B cell (primary cell): Measurements from ENCODE around the gene PAN2.

ENCODE experiments used
- EZH2 ChIP-seq: IDR thresholded peaks from 2 replicates; pipeline ENCODE4 v1.6.1; 2012; ENCODE audit warnings: borderline replicate concordance, low read depth, mild to moderate bottlenecking, moderate library complexity, low read length; ENCODE audit not compliant: insufficient read depth, poor library complexity, severe bottlenecking
- TF ChIP-seq, protein P1 (sequence below): fragments of 200-600 bp; IDR thresholded peaks from one replicate; pipeline ENCODE4 v1.8.0; 2022; ENCODE audit warnings: antibody characterized with exemption, mild to moderate bottlenecking

DNA sequence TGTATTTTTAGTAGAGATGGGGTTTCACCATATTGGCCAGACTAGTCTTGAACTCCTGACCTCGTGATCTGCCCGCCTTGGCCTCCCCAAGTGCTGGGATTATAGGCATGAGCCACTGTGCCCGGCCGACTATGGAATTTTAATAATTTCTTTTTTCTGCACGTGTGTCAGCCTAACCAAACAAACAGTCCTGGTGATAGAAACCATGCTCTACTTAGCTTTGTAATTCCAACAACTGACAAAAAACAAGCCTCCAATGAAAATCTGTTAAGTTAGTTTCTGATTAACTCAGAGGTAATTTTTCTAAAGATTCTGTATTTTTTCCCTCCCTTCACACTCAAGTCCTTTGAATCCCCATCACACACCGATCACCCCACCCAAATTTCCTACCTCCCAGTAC lies 51.8 kb downstream of the PAN2 start:
- TF ChIP-seq, protein P1, sequence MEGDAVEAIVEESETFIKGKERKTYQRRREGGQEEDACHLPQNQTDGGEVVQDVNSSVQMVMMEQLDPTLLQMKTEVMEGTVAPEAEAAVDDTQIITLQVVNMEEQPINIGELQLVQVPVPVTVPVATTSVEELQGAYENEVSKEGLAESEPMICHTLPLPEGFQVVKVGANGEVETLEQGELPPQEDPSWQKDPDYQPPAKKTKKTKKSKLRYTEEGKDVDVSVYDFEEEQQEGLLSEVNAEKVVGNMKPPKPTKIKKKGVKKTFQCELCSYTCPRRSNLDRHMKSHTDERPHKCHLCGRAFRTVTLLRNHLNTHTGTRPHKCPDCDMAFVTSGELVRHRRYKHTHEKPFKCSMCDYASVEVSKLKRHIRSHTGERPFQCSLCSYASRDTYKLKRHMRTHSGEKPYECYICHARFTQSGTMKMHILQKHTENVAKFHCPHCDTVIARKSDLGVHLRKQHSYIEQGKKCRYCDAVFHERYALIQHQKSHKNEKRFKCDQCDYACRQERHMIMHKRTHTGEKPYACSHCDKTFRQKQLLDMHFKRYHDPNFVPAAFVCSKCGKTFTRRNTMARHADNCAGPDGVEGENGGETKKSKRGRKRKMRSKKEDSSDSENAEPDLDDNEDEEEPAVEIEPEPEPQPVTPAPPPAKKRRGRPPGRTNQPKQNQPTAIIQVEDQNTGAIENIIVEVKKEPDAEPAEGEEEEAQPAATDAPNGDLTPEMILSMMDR, result no peak
- TF ChIP-seq EZH2, result no peak
